ENCODE results near the gene TENM4. TPM values are rescaled to one million over a fixed set of nuclear protein-coding genes. Genes with fewer than 3 reads are reported as not detected.

Gene TENM4
- total and polyA plus RNA-seq, 4 donors: 0.02 to 0.33 (median 0.14) TPM

GRCh38 chr11:78649361-78650215 is 791.2 kb downstream of the TENM4 start:
- Histone ChIP-seq H3K4me3 (ENCODE audit: low read depth in 1 of 3, low read length in 3 of 3) (no peak overlapping the region), H3K27me3 (ENCODE audit: control insufficient read depth in 4 of 4, insufficient read depth in 4 of 4, low read length in 3 of 4) (no peaks in the 10 kb centered on the region), H3K4me1 (ENCODE audit: control insufficient read depth in 4 of 4, insufficient read depth in 4 of 4, low read length in 3 of 4) (no peaks in the 10 kb centered on the region), H3K27ac (ENCODE audit: low read depth in 1 of 2, low read length in 2 of 2) (no peak overlapping the region), H3K36me3 (ENCODE audit: control insufficient read depth in 4 of 4, insufficient read depth in 3 of 4, low read depth in 1 of 4, low read length in 3 of 4) (no peaks in the 10 kb centered on the region), H3K9ac (ENCODE audit: low read depth in 1 of 2, low read length in 2 of 2) (no peak overlapping the region), H3K9me3 (ENCODE audit: control insufficient read depth in 4 of 4, low read length in 3 of 4) (no peaks in the 10 kb centered on the region)
- 72% methylated on average over 10 of the region's 10 CpGs for WGBS
- DNase-seq (ENCODE audit: low spot score): no peak
- no peak for TF ChIP-seq EGR1 (IDR thresholded peaks at IDR 0.05; ENCODE audit: low read depth in 2 of 2)

- TF ChIP-seq NR2F2 (IDR thresholded peaks at IDR 0.05): no peak
- no peak for TF ChIP-seq SP1 (IDR thresholded peaks at IDR 0.05)
- TF ChIP-seq GABPA (IDR thresholded peaks at IDR 0.05 in 1 of 2, conservative IDR thresholded peaks at IDR 0.05 in 1 of 2): no peak
- TF ChIP-seq, protein P1, sequence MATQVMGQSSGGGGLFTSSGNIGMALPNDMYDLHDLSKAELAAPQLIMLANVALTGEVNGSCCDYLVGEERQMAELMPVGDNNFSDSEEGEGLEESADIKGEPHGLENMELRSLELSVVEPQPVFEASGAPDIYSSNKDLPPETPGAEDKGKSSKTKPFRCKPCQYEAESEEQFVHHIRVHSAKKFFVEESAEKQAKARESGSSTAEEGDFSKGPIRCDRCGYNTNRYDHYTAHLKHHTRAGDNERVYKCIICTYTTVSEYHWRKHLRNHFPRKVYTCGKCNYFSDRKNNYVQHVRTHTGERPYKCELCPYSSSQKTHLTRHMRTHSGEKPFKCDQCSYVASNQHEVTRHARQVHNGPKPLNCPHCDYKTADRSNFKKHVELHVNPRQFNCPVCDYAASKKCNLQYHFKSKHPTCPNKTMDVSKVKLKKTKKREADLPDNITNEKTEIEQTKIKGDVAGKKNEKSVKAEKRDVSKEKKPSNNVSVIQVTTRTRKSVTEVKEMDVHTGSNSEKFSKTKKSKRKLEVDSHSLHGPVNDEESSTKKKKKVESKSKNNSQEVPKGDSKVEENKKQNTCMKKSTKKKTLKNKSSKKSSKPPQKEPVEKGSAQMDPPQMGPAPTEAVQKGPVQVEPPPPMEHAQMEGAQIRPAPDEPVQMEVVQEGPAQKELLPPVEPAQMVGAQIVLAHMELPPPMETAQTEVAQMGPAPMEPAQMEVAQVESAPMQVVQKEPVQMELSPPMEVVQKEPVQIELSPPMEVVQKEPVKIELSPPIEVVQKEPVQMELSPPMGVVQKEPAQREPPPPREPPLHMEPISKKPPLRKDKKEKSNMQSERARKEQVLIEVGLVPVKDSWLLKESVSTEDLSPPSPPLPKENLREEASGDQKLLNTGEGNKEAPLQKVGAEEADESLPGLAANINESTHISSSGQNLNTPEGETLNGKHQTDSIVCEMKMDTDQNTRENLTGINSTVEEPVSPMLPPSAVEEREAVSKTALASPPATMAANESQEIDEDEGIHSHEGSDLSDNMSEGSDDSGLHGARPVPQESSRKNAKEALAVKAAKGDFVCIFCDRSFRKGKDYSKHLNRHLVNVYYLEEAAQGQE (IDR thresholded peaks at IDR 0.05): no peak
- TF ChIP-seq RXRA (IDR thresholded peaks at IDR 0.05): no peak
- TF ChIP-seq, protein P2, sequence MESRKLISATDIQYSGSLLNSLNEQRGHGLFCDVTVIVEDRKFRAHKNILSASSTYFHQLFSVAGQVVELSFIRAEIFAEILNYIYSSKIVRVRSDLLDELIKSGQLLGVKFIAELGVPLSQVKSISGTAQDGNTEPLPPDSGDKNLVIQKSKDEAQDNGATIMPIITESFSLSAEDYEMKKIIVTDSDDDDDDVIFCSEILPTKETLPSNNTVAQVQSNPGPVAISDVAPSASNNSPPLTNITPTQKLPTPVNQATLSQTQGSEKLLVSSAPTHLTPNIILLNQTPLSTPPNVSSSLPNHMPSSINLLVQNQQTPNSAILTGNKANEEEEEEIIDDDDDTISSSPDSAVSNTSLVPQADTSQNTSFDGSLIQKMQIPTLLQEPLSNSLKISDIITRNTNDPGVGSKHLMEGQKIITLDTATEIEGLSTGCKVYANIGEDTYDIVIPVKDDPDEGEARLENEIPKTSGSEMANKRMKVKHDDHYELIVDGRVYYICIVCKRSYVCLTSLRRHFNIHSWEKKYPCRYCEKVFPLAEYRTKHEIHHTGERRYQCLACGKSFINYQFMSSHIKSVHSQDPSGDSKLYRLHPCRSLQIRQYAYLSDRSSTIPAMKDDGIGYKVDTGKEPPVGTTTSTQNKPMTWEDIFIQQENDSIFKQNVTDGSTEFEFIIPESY (IDR thresholded peaks at IDR 0.05): no peak
- no peak for TF ChIP-seq CTCF (IDR thresholded peaks at IDR 0.05; ENCODE audit: low read depth, low read length, missing input control)
- TF ChIP-seq RAD21 (IDR thresholded peaks at IDR 0.05): no peak
- no peak for TF ChIP-seq ATF3 (IDR thresholded peaks at IDR 0.05)
- TF ChIP-seq HNF4A (conservative IDR thresholded peaks at IDR 0.05): no peak
- TF ChIP-seq FOXA1 (IDR thresholded peaks at IDR 0.05): no peak
- no peak for DNase-seq (ENCODE audit: low spot score)
- Histone ChIP-seq H3K9me3 (ENCODE audit: control insufficient read depth in 4 of 4, low read length in 3 of 4) (no peaks in the 10 kb centered on the region), H3K36me3 (ENCODE audit: control insufficient read depth in 4 of 4, insufficient read depth in 3 of 4, low read depth in 1 of 4, low read length in 3 of 4) (no peaks in the 10 kb centered on the region), H3K27ac (ENCODE audit: low read depth in 1 of 2, low read length in 2 of 2) (no peak overlapping the region), H3K4me3 (ENCODE audit: low read depth in 1 of 3, low read length in 3 of 3) (no peak overlapping the region), H3K27me3 (ENCODE audit: control insufficient read depth in 4 of 4, insufficient read depth in 4 of 4, low read length in 3 of 4) (no peaks in the 10 kb centered on the region), H3K9ac (ENCODE audit: low read depth in 1 of 2, low read length in 2 of 2) (no peak overlapping the region), H3K4me1 (ENCODE audit: control insufficient read depth in 4 of 4, insufficient read depth in 4 of 4, low read length in 3 of 4) (no peaks in the 10 kb centered on the region)
- 77% methylated on average over 9 of the region's 9 CpGs for WGBS
These were observed 792.6 kb downstream of the TENM4 start for GRCh38 chr11:78647986-78648875.
